Skeletal muscle cell (primary cell): Measurements from ENCODE around the gene ADPGK.
"Not testable (repeated sequence)": the region's sequence is repeated elsewhere in the genome, so short reads cannot be mapped to it uniquely, and the experiment has no call there.

Experiments
- DNase-seq: peaks from one replicate; pipeline ENCODE4 v3.0.0-alpha.2; 2010; ENCODE audit warnings: low read depth
- H3K4me3 ChIP-seq: 2 replicates; pipeline ENCODE4 v1.5.1; 2011; ENCODE audit warnings: low read depth, mild to moderate bottlenecking, control low read depth, low read length, moderate library complexity

The ADPGK gene

GRCh38 chr15:72708551-72709303, 74.8 kb downstream of the ADPGK start:
- DNase-seq, H3K4me3 ChIP-seq: not testable (repeated sequence)

DNA sequence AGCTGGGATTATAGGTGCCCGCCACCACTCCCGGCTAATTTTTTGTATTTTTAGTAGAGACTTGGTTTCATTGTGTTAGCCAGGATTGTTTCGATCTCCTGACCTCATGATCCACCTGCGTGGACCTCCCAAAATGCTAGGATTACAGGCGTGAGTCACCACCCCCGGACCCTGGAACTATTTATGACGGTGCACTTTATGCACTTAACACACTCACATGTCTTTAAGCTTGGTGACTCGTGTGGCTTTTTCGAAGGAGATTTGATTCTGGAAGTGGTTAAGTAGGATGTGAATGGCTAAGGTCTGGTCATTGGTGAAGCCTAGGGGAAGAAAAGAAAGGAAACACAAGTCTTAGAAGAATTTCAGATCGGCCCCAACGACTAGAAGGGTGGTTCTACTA, 77.3 kb downstream of the ADPGK start:
- DNase-seq, result no peak
- H3K4me3 ChIP-seq, result no peak overlapping the region
